NCI-H82 (cell line): ENCODE measurements around the gene LRRC36.
"Not testable (repeated sequence)": the region's sequence is repeated elsewhere in the genome, so short reads cannot be mapped to it uniquely, and the experiment has no call there.

ENCODE experiments used
- DNase-seq: peaks from one replicate; lab custom pipeline; 2025; lab: John Stamatoyannopoulos, UW

Gene LRRC36

DNA sequence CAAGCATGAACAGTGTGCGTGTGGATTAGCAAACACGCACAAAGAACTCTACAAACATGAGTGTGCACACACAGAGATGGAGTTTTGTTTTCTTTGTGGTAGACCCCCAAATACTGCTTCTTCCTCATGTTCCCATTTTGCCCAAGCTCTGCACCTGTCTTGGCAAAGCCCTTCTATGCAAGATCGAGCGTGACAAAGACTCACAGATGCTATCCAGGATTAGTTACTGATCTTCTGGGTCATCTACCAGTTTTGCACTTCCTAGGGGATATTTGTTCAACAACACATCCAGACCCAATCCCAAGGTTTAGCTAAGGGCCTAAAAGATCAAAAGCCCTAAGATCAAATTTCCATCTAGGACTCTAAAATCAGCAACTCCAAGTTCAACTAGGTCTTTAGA lies 16.0 kb downstream of the LRRC36 start:
- no peak for DNase-seq

DNA sequence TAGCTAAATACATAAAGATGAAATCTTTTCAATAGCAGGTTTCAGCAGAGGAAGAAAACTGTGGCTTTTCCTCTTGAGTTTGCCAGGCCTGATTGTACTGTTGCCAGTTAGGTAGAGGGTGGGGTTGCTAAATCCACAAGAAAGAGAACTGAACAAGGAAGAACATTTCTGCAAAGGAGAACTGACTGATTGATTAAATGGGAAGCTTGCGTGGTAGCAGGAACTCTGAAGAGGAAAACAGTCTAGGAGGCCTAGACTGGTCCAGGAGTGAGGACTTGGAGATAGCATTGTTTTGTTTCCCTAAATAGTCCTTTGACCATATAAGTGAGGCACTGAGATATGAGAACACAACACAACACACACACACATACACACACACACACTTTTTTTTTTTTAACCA lies 18.8 kb downstream of the LRRC36 start:
- no peak for DNase-seq

GRCh38 chr16:67346341-67346740 lies 19.7 kb downstream of the LRRC36 start:
- no peak for DNase-seq

GRCh38 chr16:67349172-67349571 lies 22.6 kb downstream of the LRRC36 start:
- DNase-seq, result peak; percentile 72

GRCh38 chr16:67350324-67350723 lies 23.7 kb downstream of the LRRC36 start:
- DNase-seq, result no peak

DNA sequence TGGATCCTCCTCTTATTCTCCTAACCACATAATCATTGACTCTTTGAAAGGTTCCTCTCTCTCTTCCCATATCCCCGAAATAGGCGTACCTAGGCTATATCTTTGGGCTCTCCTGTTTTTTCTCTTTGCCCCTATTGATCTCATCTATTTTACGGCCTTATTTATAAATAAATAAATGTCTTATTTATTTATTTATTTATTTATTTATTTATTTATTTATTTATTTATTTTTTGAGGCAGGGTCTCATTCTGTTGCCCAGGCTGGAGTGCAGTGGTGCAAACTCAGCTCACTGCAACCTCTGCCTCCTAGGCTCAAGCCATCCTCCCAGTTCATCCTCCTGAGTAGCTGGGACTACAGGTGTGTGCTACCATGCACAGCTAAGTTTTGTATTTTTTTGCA lies 25.8 kb downstream of the LRRC36 start:
- not testable (repeated sequence) for DNase-seq

GRCh38 chr16:67356396-67356795 lies 29.8 kb downstream of the LRRC36 start:
- no peak for DNase-seq

- no peak for DNase-seq
Observed at GRCh38 chr16:67357561-67357960, 30.9 kb downstream of the LRRC36 start.

GRCh38 chr16:67359540-67360269 lies 33.1 kb downstream of the LRRC36 start:
- DNase-seq, result not testable (repeated sequence)

DNA sequence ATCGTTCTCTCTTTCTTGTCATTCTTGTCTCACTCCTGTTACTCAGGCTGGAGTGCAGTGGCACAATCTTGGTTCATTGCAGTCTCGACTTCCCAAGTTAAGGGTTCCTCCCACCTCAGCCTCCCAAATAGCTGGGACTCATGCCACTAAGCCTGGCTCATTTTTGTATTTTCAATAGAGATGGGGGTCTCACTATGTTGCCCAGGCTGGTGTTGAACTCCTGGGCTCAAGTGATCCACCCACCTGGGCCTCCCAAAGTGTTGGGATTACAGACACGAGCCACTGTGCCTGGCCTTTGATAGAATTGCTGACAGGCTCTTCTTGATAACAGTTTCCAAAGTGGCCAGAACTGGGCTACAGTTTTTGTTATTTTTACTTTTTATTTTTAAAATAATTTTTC lies 34.4 kb downstream of the LRRC36 start:
- DNase-seq, result no peak

GRCh38 chr16:67364600-67365235 lies 38.1 kb downstream of the LRRC36 start:
- DNase-seq, result no peak

- DNase-seq, result no peak
Observed at GRCh38 chr16:67370661-67371060, 44.0 kb downstream of the LRRC36 start.

- peak; percentile 18 for DNase-seq
Observed at GRCh38 chr16:67372664-67373063, 46.0 kb downstream of the LRRC36 start.

DNA sequence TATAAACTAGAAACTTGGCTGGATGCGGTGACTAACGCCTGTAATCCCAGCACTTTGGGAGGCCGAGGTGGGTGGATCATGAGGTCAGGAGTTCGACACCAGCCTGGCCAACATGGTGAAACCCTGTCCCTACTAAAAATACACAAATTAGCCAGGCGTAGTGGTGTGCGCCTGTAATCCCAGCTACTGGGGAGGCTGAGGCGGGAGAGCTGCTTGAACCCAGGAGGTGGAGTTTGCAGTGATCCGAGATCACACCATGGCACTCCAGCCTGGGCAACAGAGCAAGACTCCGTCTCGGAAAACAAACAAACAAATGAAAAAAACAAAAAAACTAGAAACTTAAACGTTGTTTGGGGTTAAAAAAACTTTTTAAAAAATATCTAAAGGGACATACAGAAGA lies 49.4 kb downstream of the LRRC36 start:
- not testable (repeated sequence) for DNase-seq

GRCh38 chr16:67378642-67379041 lies 52.0 kb downstream of the LRRC36 start:
- no peak for DNase-seq

DNA sequence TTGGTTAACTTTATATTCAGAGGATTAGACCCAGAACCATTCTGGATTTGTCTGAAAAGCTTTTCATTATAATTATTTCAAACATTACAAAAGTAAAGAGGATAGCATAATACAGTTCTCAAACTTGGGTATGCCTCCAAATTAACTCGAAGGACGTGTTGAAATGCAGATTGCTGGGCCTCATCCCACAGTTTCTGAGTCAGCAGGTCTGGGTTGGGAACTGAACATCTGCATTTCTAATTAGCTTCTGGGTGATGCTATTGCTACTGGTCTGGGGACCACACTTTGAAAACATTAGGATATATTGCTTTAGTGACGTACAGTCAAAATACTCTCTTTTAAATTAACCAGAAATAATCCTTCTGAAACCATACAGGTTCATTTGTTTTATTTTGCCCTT lies 56.7 kb downstream of the LRRC36 start:
- no peak for DNase-seq

DNA sequence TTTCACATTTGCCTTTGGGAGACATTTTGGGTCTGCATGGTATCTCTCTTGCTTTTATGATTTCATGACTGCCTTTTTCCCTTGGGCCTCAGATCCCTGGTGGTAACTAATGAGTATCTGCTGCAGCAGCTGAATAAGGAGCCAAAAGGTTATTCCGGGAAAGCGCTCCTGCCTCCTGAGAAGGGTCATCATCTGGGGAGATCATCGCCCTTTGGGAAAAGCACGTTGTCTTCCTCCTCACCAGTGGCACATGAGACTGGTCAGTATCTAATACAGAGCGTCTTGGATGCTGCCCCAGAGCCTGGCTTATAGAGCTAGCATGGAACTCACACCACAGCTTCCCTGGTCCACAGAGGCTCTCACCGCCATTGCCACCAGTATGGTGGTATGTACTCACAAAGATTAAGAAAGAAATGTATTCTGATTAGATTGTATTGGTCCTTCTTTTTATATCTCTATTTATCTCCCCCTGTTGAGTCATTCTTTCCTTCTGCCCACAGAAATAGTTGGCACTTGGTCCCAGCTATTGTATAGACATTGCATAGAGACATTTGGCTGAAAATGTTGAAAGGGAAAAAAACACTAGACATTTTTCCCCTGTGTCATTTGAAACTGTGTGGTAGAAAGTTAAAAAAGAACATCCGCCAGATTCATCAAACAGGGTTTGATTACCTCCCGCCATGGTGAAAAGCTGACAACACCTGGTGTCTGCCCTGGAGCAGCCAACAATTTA lies 58.3 kb downstream of the LRRC36 start:
- no peak for DNase-seq

GRCh38 chr16:67386861-67387455 lies 60.3 kb downstream of the LRRC36 start:
- no peak for DNase-seq

- DNase-seq, result no peak
Observed at GRCh38 chr16:67387479-67388079, 61.0 kb downstream of the LRRC36 start.

DNA sequence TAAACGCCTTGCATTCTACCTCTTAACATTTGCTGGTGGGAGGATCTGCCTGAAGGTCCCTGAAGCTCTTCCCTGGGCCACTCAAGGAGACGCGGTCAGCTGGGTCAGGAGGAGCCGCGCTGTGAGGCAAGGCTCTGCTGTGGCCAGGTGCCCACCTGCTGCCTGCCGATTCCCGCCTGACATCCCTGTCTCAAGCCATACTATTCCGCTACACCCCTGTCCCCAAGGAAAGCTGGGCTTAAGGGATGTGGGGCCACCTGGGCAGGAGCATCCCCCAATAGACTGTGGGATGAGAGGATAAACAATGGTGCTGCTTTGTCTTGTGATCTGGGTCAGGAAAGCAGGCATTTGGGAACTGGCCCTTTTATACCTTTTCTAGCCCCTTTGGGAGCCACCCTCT lies 61.6 kb downstream of the LRRC36 start:
- DNase-seq, result no peak

DNA sequence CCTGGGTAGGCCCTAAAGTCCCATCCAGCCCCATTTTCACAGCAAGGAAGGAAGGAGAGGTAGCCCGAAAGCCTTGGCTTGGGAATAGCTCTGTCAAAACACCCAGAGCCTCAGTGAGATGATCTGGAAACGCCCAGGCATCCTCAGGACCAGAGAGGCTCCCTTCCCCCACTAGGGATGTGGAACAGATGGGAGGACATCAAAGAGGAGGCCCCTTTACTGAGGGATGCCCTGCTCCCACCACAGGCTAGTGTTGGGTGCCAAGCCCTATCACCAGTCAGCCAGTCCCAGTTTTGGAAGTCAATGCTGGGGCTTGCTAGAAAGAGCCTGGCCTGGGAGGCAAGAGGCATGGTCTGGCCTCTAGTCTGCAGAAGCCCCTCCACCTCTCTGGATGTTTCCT lies 62.0 kb downstream of the LRRC36 start:
- DNase-seq, result peak; percentile 53
